Measurements from ENCODE around the gene TXNIP.

DNA sequence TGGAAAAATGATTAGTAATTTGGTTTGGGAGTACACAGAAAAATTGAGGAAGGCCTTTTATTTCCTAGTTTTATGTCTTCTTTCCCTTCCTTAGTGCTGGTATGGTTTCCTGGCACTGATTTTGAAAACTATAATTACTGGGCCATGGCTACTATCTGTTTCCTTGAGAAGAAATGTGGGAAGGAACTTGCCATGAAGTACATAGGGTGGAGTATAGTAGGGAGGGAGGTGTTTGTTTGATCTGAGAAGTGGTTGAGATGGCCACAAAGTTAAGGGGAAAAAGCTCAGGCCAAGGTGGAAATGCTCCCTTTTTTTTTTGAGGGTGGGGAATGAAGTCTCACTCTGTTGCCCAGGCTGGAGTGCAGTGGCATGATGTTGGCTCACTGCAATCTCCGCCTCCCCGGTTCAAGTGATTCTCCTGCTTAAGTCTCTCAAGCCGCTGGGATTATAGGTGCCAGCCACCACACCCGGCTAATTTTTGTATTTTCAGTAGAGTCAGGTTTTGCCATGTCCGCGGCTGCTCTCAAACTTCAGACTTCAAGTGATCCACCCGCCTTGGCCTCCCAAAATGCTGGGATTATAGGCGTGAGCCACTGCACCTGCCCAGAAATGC lies 13.9 kb upstream of the TXNIP start:
- TF ChIP-seq, protein P1, sequence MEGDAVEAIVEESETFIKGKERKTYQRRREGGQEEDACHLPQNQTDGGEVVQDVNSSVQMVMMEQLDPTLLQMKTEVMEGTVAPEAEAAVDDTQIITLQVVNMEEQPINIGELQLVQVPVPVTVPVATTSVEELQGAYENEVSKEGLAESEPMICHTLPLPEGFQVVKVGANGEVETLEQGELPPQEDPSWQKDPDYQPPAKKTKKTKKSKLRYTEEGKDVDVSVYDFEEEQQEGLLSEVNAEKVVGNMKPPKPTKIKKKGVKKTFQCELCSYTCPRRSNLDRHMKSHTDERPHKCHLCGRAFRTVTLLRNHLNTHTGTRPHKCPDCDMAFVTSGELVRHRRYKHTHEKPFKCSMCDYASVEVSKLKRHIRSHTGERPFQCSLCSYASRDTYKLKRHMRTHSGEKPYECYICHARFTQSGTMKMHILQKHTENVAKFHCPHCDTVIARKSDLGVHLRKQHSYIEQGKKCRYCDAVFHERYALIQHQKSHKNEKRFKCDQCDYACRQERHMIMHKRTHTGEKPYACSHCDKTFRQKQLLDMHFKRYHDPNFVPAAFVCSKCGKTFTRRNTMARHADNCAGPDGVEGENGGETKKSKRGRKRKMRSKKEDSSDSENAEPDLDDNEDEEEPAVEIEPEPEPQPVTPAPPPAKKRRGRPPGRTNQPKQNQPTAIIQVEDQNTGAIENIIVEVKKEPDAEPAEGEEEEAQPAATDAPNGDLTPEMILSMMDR (IDR thresholded peaks at IDR 0.05), result no peak
- no peak for TF ChIP-seq POLR2A (IDR thresholded peaks at IDR 0.05)
- no peak for TF ChIP-seq POLR2AphosphoS5 (IDR thresholded peaks at IDR 0.05)
- no peak for TF ChIP-seq EP300 (IDR thresholded peaks at IDR 0.05)
